Muscle of leg (tissue), 11 donors: ENCODE data around the gene PRKAR1B. TPM values are rescaled to one million over a fixed set of nuclear protein-coding genes. Genes with fewer than 3 reads are reported as not detected.
"Not testable (repeated sequence)": the region's sequence is repeated elsewhere in the genome, so short reads cannot be mapped to it uniquely, and the experiment has no call there.

Experiments used
- DNase-seq: peaks from one replicate; pipeline ENCODE4 v3.0.0; 2013
- H3K27ac ChIP-seq: one replicate; pipeline ENCODE4 v1.5.1; 2013; ENCODE audit warnings: mild to moderate bottlenecking, low read length, control low read depth
- H3K27me3 ChIP-seq: one replicate; pipeline ENCODE4 v1.6.1; 2013; ENCODE audit warnings: low read length; ENCODE audit not compliant: control insufficient read depth, insufficient read depth
- H3K36me3 ChIP-seq: one replicate; pipeline ENCODE4 v1.6.1; 2013; ENCODE audit warnings: low read length; ENCODE audit not compliant: control insufficient read depth, insufficient read depth
- H3K4me1 ChIP-seq: one replicate; pipeline ENCODE4 v1.6.1; 2013; ENCODE audit warnings: low read length; ENCODE audit not compliant: control insufficient read depth, insufficient read depth
- H3K4me3 ChIP-seq: one replicate; pipeline ENCODE4 v1.5.1; 2013; ENCODE audit warnings: low read length, control low read depth
- H3K9me3 ChIP-seq: replicated peaks from 2 replicates; pipeline ENCODE4 v1.6.1; 2013; ENCODE audit warnings: low read depth, low read length; ENCODE audit not compliant: control insufficient read depth
- WGBS: methylation state at CpG from one replicate; pipeline ENCODE4 v1.1.5; 2013; ENCODE audit warnings: missing lambda C conversion rate; ENCODE audit not compliant: insufficient coverage; 5-methylcytosine and 5-hydroxymethylcytosine counted together
- polyA plus RNA-seq, 8 donors: library from polyadenylated mRNA; unstranded; fragments of 120-200 nt; gene quantifications; one replicate each; pipeline versions ENCODE4 v1.2.1 to v1.2.3, GENCODE V29; 2013; ENCODE audit warnings: inconsistent platforms in 1 of 8, low replicate concordance in 1 of 8; ENCODE audit not compliant: insufficient read length in 8 of 8, insufficient read depth in 1 of 8
- total RNA-seq: library from RNA; stranded (reverse); fragments of 120-200 nt; gene quantifications from one replicate; pipeline ENCODE4 v1.2.4, GENCODE V29; 2013

Gene PRKAR1B
- total and polyA plus RNA-seq, 9 donors = 23.1 to 45.4 (median 35.0) TPM

DNA sequence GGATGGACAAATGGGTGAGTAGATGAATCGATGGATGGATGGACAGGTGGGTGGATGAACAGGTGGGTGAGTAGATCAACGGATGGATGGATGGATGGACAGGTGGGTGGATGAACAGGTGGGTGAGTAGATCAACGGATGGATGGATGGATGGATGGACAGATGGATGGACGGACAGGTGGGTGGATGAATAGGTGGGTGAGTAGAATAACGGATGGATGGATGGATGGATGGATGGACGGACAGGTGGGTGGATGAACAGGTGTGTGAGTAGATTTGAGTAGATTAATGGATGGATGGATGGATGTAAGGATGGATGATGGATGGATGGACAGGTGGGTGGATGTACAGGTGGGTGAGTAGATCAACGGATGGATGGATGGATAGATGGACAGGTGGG is 115.2 kb downstream of the PRKAR1B start:
- H3K27ac ChIP-seq, H3K9me3 ChIP-seq, DNase-seq, H3K36me3 ChIP-seq, H3K4me3 ChIP-seq, H3K27me3 ChIP-seq: not testable (repeated sequence)
- H3K4me1 ChIP-seq = peaks cover 26% of the 10 kb centered on the region
- 97% methylated on average over 7 of the region's 7 CpGs for WGBS

DNA sequence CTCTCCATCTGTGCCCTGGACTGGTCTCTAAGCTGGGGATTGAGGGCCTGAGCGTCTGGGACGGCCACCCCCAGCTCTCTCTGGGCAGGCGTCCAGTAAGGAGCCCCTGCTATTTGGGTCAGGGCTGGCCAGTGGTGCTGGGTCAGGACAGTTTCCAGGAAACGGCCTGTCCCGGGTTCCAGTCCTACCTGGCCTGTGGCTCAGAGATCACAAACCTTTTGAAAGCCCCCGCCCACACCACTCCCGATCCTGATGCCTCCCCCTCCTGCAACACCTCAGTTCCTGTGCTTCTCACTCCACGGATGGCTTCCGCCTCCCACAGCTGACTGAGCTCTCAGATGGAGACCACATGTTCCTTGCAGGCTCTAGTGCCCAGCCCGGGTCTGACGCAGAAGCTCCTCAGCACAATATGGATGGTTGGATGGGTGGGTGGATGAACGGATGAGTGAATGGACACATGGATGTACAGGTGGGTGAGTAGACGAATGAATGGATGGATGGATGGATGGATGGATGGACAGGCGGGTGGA is 115.7 kb downstream of the PRKAR1B start:
- no peak for DNase-seq
- Histone ChIP-seq H3K4me1 (peaks cover 26% of the 10 kb centered on the region), H3K27ac (peak overlapping the region; percentile 85), H3K4me3 (no peak overlapping the region), H3K27me3 (no peaks in the 10 kb centered on the region), H3K36me3 (no peaks in the 10 kb centered on the region), H3K9me3 (no peaks in the 10 kb centered on the region)
- 63% methylated on average over 10 of the region's 14 CpGs for WGBS

DNA sequence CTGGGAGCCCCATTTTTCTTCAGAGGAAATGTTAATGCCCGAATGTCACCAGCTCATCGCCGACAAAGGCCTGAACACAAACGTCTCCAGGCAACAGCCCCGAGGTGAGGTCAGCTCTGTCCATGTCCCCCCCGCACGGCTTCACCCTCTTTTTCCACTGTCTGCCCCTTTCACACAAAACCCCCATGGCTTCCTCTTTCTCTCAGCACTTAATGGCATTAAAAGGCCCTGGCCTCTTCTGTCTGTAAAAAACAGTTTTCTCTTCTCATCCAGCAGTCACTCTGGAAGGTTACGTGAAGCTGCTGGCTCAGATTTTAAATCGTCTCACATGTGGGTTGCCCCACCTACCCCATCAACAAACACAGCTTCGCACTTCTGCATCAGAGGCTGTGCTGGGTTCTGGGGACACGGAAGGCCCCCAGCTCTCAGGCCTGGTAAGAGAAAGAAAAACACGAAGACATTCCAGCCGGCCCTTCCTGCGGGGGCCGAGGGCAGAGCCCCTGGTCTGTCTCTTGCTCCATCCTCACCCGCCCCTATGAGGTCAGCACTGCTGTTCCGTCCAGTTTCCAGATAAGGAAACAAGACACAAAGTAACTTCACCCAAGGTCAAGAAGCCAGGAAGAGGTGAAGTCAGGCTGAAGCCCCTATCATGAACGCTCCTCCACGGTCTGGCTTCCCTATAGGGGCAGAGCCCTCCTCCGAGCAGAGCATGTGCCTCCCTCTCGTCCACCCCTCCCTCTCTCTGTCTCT is 116.4 kb downstream of the PRKAR1B start:
- Histone ChIP-seq H3K36me3 (peaks cover 4% of the 10 kb centered on the region), H3K4me3 (no peak overlapping the region), H3K27me3 (no peaks in the 10 kb centered on the region), H3K4me1 (peaks cover 26% of the 10 kb centered on the region), H3K27ac (peak overlapping the region; percentile 85), H3K9me3 (no peaks in the 10 kb centered on the region)
- peak; percentile 72 for DNase-seq
- 31% methylated on average over 20 of the region's 21 CpGs for WGBS

DNA sequence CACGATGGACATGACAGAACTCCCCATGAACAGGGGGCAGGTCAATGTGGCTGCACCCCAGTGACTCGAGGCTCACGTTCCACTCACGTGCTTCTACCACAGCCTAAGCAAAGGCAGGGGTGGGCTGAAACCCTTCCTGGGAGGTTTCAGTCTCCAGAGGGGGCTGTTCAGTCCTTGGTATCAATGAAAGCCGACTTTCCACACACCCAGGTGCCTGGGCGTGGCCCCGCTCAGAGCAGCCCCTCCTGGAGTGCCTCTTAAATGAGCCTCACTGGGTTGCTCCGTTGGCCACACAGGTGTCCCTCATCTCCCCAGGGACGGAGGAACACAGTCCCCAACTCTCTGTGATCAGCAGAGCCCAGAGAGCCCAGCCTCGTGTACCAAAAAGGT is 116.9 kb downstream of the PRKAR1B start:
- peak overlapping the region; percentile 85 for H3K27ac ChIP-seq
- H3K4me3 ChIP-seq = no peak overlapping the region
- H3K4me1 ChIP-seq = peaks cover 30% of the 10 kb centered on the region
- no peak for DNase-seq
- H3K27me3 ChIP-seq = no peaks in the 10 kb centered on the region
- no peaks in the 10 kb centered on the region for H3K9me3 ChIP-seq
- peaks cover 9% of the 10 kb centered on the region for H3K36me3 ChIP-seq
- 66% methylated on average over 6 of the region's 10 CpGs for WGBS

DNA sequence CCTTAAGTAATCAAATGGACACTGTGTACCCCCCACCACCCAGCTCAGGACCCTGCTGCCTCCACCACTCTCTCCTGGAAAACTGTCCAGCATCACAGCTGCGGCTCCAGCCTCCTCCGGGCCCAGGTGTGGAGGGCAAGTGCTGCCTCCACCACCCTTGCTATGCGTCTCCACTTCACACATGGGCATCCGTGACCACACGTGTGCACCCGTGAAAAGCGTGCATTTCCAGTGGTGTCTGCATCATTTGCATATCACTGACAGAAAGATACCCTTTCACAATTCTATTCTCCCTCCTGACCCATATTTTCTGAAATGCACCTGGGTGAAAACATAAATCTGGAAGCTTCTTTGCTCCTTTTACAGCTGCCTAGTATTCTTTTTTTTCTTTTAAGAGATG is 117.7 kb downstream of the PRKAR1B start:
- no peak for DNase-seq
- WGBS = 82% methylated on average over 7 of the region's 7 CpGs

DNA sequence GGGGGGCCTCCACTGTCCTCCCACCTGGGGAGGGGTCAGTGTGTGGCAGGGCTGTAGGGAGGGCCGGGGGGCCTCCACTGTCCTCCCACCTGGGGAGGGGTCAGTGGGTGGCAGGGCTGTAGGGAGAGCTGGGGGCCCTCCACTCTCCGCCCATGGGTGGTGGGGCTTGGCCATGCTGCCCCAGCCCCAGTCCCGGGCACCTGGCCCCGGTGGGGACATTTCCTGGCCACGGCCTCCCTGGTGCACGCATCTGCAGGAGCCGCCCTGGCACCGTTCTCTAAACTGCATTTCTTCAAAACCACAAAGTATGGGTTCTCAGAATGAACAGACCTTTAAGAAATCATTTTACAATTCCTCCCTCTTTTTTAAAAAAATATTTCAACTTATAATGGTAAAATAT is 118.1 kb downstream of the PRKAR1B start:
- WGBS = 63% methylated on average over 4 of the region's 8 CpGs
- H3K9me3 ChIP-seq = no peaks in the 10 kb centered on the region
- no peak for DNase-seq
- H3K27me3 ChIP-seq = no peaks in the 10 kb centered on the region
- peaks cover 12% of the 10 kb centered on the region for H3K36me3 ChIP-seq
- H3K4me3 ChIP-seq = no peak overlapping the region
- H3K27ac ChIP-seq = no peak overlapping the region
- H3K4me1 ChIP-seq = peaks cover 42% of the 10 kb centered on the region

More for the DNA sequence above, 117.7 kb downstream of the PRKAR1B start:
- Histone ChIP-seq H3K9me3 (no peaks in the 10 kb centered on the region), H3K4me1 (peaks cover 38% of the 10 kb centered on the region), H3K36me3 (peaks cover 12% of the 10 kb centered on the region), H3K27ac (no peak overlapping the region), H3K27me3 (no peaks in the 10 kb centered on the region), H3K4me3 (no peak overlapping the region)

DNA sequence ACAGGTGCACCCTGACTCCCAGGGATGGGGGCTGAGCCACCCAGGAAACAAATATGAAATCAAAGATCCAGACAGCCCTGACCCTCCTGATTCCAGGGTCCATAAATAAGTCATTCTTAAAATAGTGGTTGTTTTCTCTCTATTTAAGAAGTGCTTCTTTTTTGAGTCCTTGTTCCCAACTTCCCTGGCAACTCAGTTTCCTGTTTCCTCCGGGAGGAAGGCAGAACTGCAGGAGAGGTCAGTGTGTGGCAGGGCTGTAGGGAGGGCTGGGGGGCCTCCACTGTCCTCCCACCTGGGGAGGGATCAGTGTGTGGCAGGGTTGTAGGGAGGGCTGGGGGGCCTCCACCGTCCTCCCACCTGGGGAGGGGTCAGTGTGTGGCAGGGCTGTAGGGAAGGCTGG is 118.7 kb downstream of the PRKAR1B start:
- peaks cover 12% of the 10 kb centered on the region for H3K36me3 ChIP-seq
- H3K9me3 ChIP-seq = no peaks in the 10 kb centered on the region
- H3K27ac ChIP-seq = peak overlapping the region; percentile 62
- no peak overlapping the region for H3K4me3 ChIP-seq
- H3K4me1 ChIP-seq = peaks cover 45% of the 10 kb centered on the region
- H3K27me3 ChIP-seq = no peaks in the 10 kb centered on the region
- WGBS = no CpG with 5 or more reads among the region's 2 CpGs
- peak; percentile 49 for DNase-seq

DNA sequence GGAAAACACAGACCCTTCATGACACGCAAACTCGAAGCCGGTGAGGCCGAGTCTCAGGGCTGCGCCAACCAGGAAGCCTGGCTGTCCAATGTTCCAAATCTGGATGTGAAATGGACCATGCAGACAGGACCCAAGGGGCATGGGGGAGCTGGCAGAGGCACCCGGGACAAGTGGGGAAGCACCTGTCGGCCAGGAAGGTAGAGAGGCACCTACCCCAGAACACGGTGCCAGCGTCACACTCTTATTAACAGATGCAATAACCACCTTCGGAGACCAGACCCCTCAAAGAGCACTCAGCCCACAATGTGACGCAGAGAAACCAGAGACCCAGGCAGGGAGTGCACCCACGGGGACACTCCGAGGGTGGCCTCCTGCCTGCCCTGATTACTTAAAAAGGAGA is 119.1 kb downstream of the PRKAR1B start:
- Histone ChIP-seq H3K4me1 (peaks cover 49% of the 10 kb centered on the region), H3K36me3 (peaks cover 12% of the 10 kb centered on the region), H3K4me3 (no peak overlapping the region), H3K9me3 (no peaks in the 10 kb centered on the region), H3K27me3 (no peaks in the 10 kb centered on the region), H3K27ac (peak overlapping the region; percentile 62)
- DNase-seq = no peak
- WGBS = 71% methylated on average over 10 of the region's 13 CpGs

DNA sequence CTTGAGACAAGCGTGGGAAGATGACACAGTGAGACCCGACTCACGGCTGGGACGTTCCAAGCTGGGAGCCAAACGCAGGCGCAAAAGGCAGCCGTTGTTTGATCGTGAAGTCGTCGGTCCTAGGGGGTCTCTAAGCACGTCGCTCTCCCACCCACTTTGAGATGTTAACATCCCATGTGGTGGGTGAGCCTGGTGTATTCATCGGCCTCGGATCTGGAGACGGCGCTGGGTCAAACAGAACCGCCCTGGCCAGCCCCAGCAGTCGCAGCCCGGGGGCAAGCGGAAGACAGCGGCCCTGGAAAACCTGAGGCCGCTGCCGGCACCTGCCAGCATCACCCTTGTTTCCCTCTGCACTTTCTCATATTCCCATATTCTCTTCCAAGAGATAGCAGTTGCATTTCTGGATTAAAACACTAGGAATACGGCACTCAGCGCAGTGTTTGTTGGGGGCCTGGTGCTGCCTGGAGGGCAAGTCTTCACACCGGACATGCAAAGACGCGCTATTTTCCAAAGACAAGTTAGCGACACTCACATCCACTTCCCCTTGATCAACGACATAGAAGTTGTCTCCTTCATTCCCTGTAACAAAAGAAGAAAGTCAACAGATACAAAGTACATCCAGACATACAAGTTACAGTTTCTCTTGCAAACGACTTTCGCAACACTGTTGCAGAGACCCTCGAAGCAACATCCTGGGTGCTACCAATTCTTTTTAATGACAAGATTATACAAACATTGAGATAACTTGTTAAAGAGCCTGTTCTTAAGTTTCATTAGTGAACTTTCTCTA is 121.2 kb downstream of the PRKAR1B start:
- Histone ChIP-seq H3K27ac (no peak overlapping the region), H3K36me3 (peaks cover 12% of the 10 kb centered on the region), H3K4me1 (peaks cover 62% of the 10 kb centered on the region), H3K27me3 (no peaks in the 10 kb centered on the region), H3K9me3 (no peaks in the 10 kb centered on the region), H3K4me3 (no peak overlapping the region)
- DNase-seq = no peak
- WGBS = 86% methylated on average over 20 of the region's 33 CpGs

DNA sequence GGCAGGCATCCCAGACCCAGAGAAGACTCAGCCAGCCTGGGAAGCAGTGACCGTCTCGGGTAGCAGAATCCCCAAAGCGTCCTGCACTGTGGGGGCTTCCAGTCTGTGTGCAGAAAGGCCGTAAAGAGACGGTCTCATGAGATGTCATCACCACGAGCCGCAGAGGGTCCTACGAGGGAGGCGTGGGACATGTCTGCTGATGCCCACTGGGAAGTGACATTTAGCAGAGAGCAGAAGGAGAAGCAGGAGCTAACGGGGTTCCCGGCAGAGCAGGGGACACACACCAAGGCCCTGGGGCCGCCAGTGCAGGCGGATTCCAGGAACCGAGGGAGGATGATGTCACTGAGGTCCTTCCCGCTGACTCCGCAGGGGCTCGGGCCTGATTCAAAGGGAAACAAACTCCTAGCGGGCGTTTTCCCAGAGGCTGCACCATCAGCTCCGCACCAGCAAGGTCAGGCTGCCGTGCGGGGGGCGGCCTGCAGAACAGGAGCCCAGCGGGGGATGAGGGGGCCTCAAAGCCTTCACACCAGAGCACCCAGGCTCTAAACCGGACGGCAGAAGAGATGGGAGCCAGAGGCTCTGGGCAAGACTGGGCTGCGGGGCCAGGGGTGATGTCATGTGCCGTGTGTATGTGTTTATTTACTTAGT is 122.1 kb downstream of the PRKAR1B start:
- peaks cover 12% of the 10 kb centered on the region for H3K36me3 ChIP-seq
- no peak overlapping the region for H3K4me3 ChIP-seq
- H3K27ac ChIP-seq = peak overlapping the region; percentile 89
- H3K4me1 ChIP-seq = peaks cover 60% of the 10 kb centered on the region
- no peak for DNase-seq
- no peaks in the 10 kb centered on the region for H3K9me3 ChIP-seq
- 68% methylated on average over 24 of the region's 28 CpGs for WGBS
- H3K27me3 ChIP-seq = no peaks in the 10 kb centered on the region
